ENCODE measurements around the gene AFF2.

- TF ChIP-seq TAF1 (IDR thresholded peaks at IDR 0.05; ENCODE audit: low read depth, low read length) (no peak), POLR2A (IDR thresholded peaks at IDR 0.05; ENCODE audit: low read depth, low read length) (no peak), SPI1 (IDR thresholded peaks at IDR 0.05; ENCODE audit: low read depth, low read length) (no peak), POLR2AphosphoS5 (IDR thresholded peaks at IDR 0.05; ENCODE audit: low read depth, low read length) (no peak), PAX5 (IDR thresholded peaks at IDR 0.05; ENCODE audit: insufficient read depth, low read length, severe bottlenecking) (no peak), POU2F2 (IDR thresholded peaks at IDR 0.05; ENCODE audit: low read depth, low read length) (no peak)
Observed at GRCh38 chrX:148588649-148589310, 88.4 kb downstream of the AFF2 start.
